Amniotic stem cell (primary cell): ENCODE data around the gene TLCD5.
A peak's percentile ranks its signal among the peaks of the same experiment; 100 is the strongest.

Source experiments
- DNase-seq: peaks from one replicate; lab custom pipeline; 2025; lab: John Stamatoyannopoulos, UW

The TLCD5 gene

GRCh38 chr11:120324932-120325810, at the start of gene TLCD5:
Gene TLCD5 (plus strand): TSS chr11:120325299. CDS start chr11:120327442, 2,143 bp downstream.
- DNase-seq, result peak; percentile 46

- no peak for DNase-seq
Observed at GRCh38 chr11:120279502-120279901, 45.6 kb upstream of the TLCD5 start.

GRCh38 chr11:120280600-120281051, 44.5 kb upstream of the TLCD5 start:
- no peak for DNase-seq

- DNase-seq, result no peak
Observed at GRCh38 chr11:120281143-120281795, 43.8 kb upstream of the TLCD5 start.

GRCh38 chr11:120283124-120283523, 42.0 kb upstream of the TLCD5 start:
- DNase-seq, result no peak

GRCh38 chr11:120284272-120284671, 40.8 kb upstream of the TLCD5 start:
- DNase-seq, result no peak

- no peak for DNase-seq
Observed at GRCh38 chr11:120285256-120285655, 39.8 kb upstream of the TLCD5 start.

GRCh38 chr11:120288021-120288420, 37.1 kb upstream of the TLCD5 start:
- DNase-seq, result no peak

GRCh38 chr11:120289426-120289825, 35.7 kb upstream of the TLCD5 start:
- no peak for DNase-seq

- no peak for DNase-seq
Observed at GRCh38 chr11:120290956-120291355, 34.1 kb upstream of the TLCD5 start.

GRCh38 chr11:120293038-120293800, 31.9 kb upstream of the TLCD5 start:
- no peak for DNase-seq

- no peak for DNase-seq
Observed at GRCh38 chr11:120294096-120294495, 31.0 kb upstream of the TLCD5 start.

- DNase-seq, result no peak
Observed at GRCh38 chr11:120295099-120295498, 30.0 kb upstream of the TLCD5 start.

GRCh38 chr11:120296554-120296953, 28.5 kb upstream of the TLCD5 start:
- DNase-seq, result no peak

GRCh38 chr11:120298461-120298860, 26.6 kb upstream of the TLCD5 start:
- no peak for DNase-seq

- no peak for DNase-seq
Observed at GRCh38 chr11:120302001-120302805, 22.9 kb upstream of the TLCD5 start.

- DNase-seq, result peak; percentile 25
Observed at GRCh38 chr11:120303004-120303637, 22.0 kb upstream of the TLCD5 start.

- DNase-seq, result no peak
Observed at GRCh38 chr11:120304526-120304925, 20.6 kb upstream of the TLCD5 start.

GRCh38 chr11:120305286-120305685, 19.8 kb upstream of the TLCD5 start:
- no peak for DNase-seq

GRCh38 chr11:120306519-120307242, 18.4 kb upstream of the TLCD5 start:
- peak; percentile 70 for DNase-seq
